CD4-positive, alpha-beta T cell treated with Interleukin-2 at 100 ng/mL for 4 hours (primary cell): ENCODE measurements around the gene CAPN11.
"Not testable (repeated sequence)": the region's sequence is repeated elsewhere in the genome, so short reads cannot be mapped to it uniquely, and the experiment has no call there.

ENCODE experiments used
- DNase-seq: peaks from one replicate; pipeline ENCODE4 v3.0.0-alpha.2; 2020; ENCODE audit warnings: low spot score

Gene CAPN11

GRCh38 chr6:44131892-44132291, 26.7 kb upstream of the CAPN11 start:
- no peak for DNase-seq

GRCh38 chr6:44132476-44132875, 26.1 kb upstream of the CAPN11 start:
- no peak for DNase-seq

DNA sequence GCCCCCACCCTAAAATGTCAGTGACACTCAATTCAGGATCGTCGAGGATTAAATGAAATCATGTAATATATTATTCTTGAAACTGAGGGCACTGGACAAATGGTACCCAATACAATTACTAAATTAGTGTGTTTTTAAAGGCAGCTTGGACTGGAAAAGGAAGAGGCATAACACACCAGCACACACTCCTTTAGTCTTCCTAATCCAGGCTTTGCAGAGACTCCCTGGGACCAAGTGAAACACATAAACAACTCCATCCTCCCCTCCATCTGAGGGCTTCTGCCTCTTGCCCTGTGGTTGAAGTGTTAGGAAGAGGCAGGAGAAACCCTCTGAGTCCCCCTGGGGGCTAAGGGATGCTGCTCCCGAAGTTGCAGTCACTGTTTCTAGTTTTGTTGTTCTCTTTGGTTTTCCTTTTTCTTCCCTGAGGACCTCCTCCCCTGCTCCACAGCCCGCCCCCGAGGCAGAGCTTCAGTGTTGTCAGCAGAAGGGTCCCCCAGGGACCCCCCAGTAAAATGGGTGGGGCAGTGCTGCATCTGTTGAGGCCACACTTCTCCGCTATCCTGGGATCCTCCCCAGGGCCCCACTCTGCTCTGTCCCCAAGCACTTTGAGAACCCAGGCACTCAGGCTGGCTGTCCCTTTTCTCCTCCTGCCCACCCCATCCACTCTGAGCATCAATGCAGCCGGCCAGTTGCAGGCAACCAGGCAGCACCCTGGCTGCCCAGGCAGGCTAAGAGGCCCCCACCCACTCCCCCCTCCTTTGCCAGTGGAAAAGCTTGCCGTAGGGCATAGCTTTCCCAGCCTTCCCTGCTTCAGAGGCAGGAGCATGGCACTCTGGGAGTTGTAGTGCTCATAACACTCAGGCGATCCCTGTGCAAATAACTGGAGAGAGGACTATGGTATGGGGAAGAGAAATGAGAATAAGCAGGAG, 25.4 kb upstream of the CAPN11 start:
- DNase-seq = no peak

DNA sequence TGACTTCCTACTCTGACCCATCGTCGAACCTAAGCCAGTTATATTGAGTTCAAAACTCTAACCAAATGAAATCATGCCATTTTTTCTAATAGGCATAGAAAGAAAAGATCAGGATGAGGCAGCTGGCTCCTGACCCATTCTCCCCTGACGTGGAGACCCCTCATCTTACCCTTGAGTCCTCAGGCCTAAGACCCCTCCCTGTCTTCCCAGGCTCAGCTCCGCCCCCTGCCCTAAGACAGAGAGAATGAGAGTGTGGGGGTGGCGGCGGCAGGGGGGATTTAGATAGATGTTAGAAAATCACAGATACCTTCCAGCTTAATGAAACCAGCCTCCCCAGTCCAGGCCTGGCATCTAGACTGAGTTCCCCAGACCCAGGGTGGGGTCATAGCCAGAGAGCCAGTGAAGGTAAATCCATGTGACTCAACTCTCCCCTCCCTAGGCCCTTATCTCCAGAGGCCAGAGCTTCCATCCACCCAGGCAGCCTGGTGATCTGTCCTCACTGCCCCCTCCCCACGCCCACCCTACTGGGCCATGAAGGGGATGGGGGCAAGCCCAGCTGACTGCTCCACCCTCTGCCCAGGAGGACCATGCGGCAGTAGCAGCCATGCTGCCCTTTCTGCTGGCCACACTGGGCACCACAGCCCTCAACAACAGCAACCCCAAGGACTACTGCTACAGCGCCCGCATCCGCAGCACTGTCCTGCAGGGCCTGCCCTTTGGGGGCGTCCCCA, 24.5 kb upstream of the CAPN11 start:
- DNase-seq = no peak

- no peak for DNase-seq
Measured at GRCh38 chr6:44135173-44135758, 23.4 kb upstream of the CAPN11 start.

GRCh38 chr6:44135875-44136274, 22.7 kb upstream of the CAPN11 start:
- no peak for DNase-seq

DNA sequence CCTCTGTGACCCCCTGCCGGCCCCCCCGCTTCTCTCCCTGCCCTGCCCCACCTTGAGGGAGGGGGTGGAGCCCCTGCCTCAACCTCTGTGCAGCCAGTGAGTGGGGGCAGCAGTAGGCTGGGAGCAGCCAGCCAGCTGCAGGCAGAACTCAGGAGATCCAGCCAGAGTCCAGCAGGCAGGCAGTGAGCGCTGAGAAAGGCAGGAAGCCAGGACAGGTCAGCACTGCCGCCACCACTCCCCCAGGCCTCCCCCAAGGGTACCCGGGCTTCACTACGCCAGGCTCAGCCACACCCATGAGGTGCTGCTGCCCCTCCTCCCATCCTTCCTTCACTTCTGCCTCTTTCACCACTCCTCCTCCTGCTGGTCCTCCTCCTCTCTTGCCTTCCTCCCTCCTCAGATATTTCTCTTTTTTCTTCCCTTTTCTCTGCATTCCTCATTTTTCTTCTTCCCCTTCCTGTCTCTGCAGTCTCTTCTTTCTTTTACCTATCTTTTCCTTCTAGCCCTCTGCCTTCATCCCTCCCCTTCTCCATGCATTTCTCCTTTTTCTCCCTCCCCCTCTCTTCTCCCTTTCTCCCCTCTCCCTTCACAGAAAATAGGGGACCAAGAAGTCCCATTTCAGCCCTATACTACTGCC, 19.8 kb upstream of the CAPN11 start:
- DNase-seq = no peak

- DNase-seq = no peak
Measured at GRCh38 chr6:44139351-44139743, 19.3 kb upstream of the CAPN11 start.

- no peak for DNase-seq
Measured at GRCh38 chr6:44142835-44143234, 15.8 kb upstream of the CAPN11 start.

DNA sequence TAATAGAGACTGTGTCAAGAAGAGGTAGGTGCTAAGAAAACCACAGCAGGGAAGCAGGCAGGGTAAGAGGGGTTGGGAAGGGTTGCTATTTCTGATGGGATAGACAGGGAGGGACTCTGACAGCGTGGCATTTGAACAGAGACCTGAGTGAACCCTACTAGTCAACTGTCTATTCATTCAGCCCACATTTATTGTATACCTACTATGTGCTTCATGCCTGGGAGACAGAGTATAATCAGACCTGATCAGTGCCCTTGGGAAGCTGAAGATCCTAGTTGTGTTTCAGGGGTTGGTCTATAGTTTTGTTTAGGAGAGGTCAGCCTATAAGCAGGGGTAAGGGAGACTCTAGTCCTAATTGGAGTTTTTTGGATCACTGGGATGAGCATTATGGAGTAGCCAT, 14.9 kb upstream of the CAPN11 start:
- no peak for DNase-seq

- DNase-seq = not testable (repeated sequence)
Measured at GRCh38 chr6:44144536-44144935, 14.1 kb upstream of the CAPN11 start.

DNA sequence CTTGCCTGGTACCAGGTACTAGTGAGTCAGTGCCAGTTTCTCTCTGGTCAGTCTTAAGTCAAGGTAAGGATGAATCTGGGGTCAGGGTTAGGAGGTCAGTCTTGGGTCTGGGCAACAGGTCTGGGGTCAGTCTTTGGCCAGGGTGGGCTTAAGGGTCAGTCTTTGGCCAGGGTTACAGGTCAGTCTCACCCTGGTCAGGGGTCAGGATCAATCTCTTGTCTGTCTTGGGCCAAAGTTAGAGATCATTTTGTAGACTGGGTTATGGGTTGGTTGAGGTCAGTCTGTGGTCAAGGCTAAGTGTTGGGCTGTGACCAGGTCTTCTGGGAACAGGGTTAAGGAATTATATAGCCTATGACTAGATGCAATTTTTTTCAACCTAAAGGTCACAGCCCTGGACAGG, 12.8 kb upstream of the CAPN11 start:
- DNase-seq = no peak

DNA sequence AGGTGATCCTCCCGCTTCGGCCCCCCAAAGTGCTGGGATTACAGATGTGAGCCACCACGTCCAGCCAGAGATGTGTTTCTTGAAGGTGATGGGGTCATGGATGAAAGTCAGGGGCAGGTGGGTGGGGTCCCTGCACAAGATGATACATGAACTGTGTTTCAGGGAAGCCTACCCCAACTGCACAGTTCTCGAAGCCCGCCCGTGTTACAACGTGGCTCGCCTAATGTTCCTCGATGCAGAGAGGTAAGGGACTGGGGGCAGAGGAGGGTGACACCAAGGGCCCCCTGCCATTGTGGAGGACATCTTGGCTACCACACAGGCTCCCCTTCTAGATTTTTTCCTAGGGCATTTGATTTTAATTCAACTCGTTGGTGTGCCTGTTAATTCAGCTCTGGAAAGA, 11.9 kb upstream of the CAPN11 start:
- DNase-seq = no peak

- no peak for DNase-seq
Measured at GRCh38 chr6:44147256-44147655, 11.4 kb upstream of the CAPN11 start.

DNA sequence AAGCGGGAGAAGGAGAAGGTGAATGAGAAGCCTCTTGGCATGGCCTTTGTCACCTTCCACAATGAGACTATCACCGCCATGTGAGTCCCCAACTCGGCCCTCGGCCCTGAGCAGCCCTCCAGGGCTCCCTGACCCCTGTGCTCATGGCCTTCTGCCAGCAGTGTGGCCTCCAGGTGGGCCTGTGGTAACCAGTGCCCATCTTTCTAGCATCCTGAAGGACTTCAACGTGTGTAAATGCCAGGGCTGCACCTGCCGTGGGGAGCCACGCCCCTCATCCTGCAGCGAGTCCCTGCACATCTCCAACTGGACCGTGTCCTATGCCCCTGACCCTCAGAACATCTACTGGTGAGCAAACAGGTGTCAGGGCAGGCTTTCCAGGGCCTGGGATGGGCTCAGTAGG, 10.3 kb upstream of the CAPN11 start:
- DNase-seq = no peak

GRCh38 chr6:44149369-44150012, 9.1 kb upstream of the CAPN11 start:
- no peak for DNase-seq

DNA sequence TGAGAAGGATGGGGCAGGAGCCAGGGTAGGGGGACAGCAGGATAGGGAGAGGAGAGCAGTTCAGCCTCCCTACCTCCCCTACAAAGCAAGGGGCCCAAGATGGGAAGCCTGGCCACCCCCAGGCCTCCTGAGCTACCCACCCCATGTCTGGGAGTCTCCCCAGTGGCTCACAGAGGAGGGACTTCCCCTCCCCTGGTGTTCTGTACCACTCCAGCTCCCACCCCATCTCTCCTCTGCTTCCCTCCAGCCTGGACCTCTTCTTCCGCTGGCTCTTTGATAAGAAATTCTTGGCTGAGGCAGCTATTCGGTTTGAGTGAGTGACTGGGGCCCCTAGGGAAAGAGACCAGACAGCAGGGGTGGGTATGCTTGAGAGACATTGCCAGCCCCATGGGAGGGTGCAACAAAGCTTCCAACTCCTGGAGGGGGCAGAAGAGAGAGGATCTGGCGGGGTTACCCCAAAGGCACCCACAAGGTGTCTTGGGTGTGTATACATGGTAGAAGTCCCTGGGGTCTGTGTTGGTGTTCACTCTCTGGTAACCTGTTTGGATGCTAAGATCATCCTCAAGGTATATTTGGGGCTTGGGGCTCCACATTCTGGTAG, 8.2 kb upstream of the CAPN11 start:
- no peak for DNase-seq

- peak; percentile 78 for DNase-seq
Measured at GRCh38 chr6:44151348-44152108, 7.1 kb upstream of the CAPN11 start.

- DNase-seq = no peak
Measured at GRCh38 chr6:44152109-44152461, 6.5 kb upstream of the CAPN11 start.

DNA sequence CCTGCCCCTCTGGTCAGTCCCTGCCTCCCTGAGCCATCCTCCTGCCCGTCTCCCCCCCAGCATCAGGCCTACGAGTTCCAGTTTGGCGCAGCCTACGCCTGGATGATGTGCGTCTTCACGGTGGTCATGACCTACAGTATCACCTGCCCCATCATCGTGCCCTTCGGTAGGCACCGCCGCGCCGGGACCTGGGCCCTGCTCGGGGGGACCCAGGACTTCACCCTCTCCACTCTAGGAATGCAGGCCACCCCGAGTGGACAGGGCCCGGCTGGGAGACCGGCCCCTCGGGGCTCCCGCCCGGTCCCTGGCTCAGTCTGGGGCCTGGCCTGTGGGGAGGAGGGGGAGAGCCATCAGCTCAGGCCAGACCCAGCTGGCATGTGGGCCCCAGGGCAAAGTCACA, 6.1 kb upstream of the CAPN11 start:
- DNase-seq = no peak

DNA sequence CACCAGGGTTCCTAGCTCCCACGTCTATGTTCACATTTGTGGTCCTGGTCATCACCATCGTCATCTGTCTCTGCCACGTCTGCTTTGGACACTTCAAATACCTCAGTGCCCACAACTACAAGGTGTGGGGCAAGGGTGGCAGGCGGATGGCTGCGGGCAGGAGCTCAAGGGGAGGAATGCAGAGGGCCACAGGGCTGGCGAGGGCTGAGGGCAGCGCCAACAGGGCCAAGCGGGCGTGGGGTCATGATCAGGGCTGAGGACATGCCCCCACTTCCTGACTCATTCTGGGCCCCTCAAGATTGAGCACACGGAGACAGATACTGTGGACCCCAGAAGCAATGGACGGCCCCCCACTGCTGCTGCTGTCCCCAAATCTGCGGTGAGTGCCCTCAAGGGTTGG, 4.6 kb upstream of the CAPN11 start:
- no peak for DNase-seq
